K562 (cell line): Measurements from ENCODE around the gene ZDHHC3. TPM values are rescaled to one million over a fixed set of nuclear protein-coding genes. Genes with fewer than 3 reads are reported as not detected.

Experiments used
- ATAC-seq: fragments of 200-7000 bp; cut with Tn5 transposase; 3 replicates; pipeline ENCODE4 v1.9.1; 2020; ENCODE audit warnings: moderate library complexity
- BruUV-seq: library from RNA; stranded (reverse); fragments of 400-500 nt; replicated peaks from 2 replicates; lab custom pipeline; 2021; lab: Mats Ljungman, UMichigan
- CTCF ChIA-PET: fragments of 300-600 bp; formaldehyde crosslinking; extraction: SDS; loops from one replicate; lab custom pipeline; 2021; ENCODE audit warnings: low intra/inter-chr PET ratio; lab: Yijun Ruan, JAX
- POLR2A ChIA-PET: fragments of 300-600, 350-650 bp; sonication (Branson Sonifier 250); formaldehyde crosslinking; extraction: SDS; loops from one replicate; lab custom pipeline; 2021; ENCODE audit warnings: antibody characterized with exemption, inconsistent platforms; lab: Yijun Ruan, JAX
- DNase-seq, 4 experiments: peaks; one replicate each; pipeline versions ENCODE4 v3.0.0 to v3.0.0-alpha.2; 2011 to 2018; ENCODE audit warnings: low spot score in 3 of 4, mixed read lengths in 3 of 4; ENCODE audit errors: extremely low read depth in 1 of 4
- FAIRE-seq: peaks from 2 replicates; lab custom pipeline; 2011; peaks lifted over from hg19 to GRCh38; lab: Jason Lieb, UNC
- H2AFZ ChIP-seq: 2 replicates; pipeline ENCODE4 v1.6.0; 2011; ENCODE audit warnings: low read depth, low read length, control low read depth, inconsistent platforms
- H3K27ac ChIP-seq: fragments of 200-600 bp; 3 replicates; pipeline ENCODE4 v1.8.0; 2011; ENCODE audit warnings: low read depth, mild to moderate bottlenecking, control low read depth, inconsistent platforms, low read length, moderate library complexity, mixed read lengths; ENCODE audit errors: extremely low read depth
- H3K27me3 ChIP-seq, 2 experiments: fragments of 300-600 bp in 1 of 2; 2 replicates in 1 of 2; 3 replicates in 1 of 2; pipeline versions ENCODE4 v1.6.0 to v1.8.0; 2011; ENCODE audit warnings: inconsistent platforms in 2 of 2, low read length in 2 of 2, mild to moderate bottlenecking in 1 of 2, mixed read lengths in 1 of 2, moderate library complexity in 1 of 2; ENCODE audit not compliant: control insufficient read depth in 2 of 2, insufficient read depth in 2 of 2
- H3K36me3 ChIP-seq: fragments of 300-600 bp; 3 replicates; pipeline ENCODE4 v1.8.0; 2011; ENCODE audit warnings: mild to moderate bottlenecking, low read length, inconsistent platforms; ENCODE audit not compliant: control insufficient read depth, insufficient read depth
- H3K4me1 ChIP-seq, 2 experiments: fragments of 200-600 bp in 1 of 2; replicated peaks in 1 of 2; 2 replicates in 1 of 2; 3 replicates in 1 of 2; pipeline versions ENCODE4 v1.5.1 to v1.8.0; 2011; ENCODE audit warnings: inconsistent platforms in 2 of 2, low read length in 2 of 2, mild to moderate bottlenecking in 1 of 2, mixed read lengths in 1 of 2, moderate library complexity in 1 of 2; ENCODE audit not compliant: control insufficient read depth in 2 of 2, insufficient read depth in 2 of 2
- H3K4me2 ChIP-seq: 2 replicates; pipeline ENCODE4 v1.6.1; 2011; ENCODE audit warnings: low read length, control low read depth, inconsistent platforms, mixed read lengths; ENCODE audit not compliant: insufficient read depth
- H3K4me3 ChIP-seq: fragments of 200-600 bp; sonication (generic), shearing (Covaris generic); 2 replicates; pipeline ENCODE4 v1.5.1; 2016; ENCODE audit warnings: control low read depth, inconsistent platforms
- H3K79me2 ChIP-seq: fragments of 200-600 bp; 3 replicates; pipeline ENCODE4 v1.8.0; 2011; ENCODE audit warnings: low read length, inconsistent platforms; ENCODE audit not compliant: control insufficient read depth, insufficient read depth
- H3K9ac ChIP-seq, 2 experiments: 2 replicates each; pipeline versions ENCODE4 v1.6.0 to v1.6.1; 2011; ENCODE audit warnings: low read depth in 2 of 2, low read length in 2 of 2, control low read depth in 1 of 2, inconsistent platforms in 1 of 2, mild to moderate bottlenecking in 1 of 2, mixed read lengths in 1 of 2; ENCODE audit not compliant: insufficient read depth in 1 of 2
- H3K9me1 ChIP-seq: one replicate; pipeline ENCODE4 v1.6.0; 2011; ENCODE audit warnings: inconsistent platforms, mild to moderate bottlenecking, low read length, moderate library complexity; ENCODE audit not compliant: control insufficient read depth, insufficient read depth
- H3K9me3 ChIP-seq: replicated peaks from 2 replicates; pipeline ENCODE4 v1.5.1; 2011; ENCODE audit warnings: low read depth, low read length, inconsistent platforms; ENCODE audit not compliant: control insufficient read depth, insufficient read depth
- H4K20me1 ChIP-seq: replicated peaks from 2 replicates; pipeline ENCODE4 v1.6.1; 2011; ENCODE audit warnings: low read length, inconsistent platforms, mixed read lengths; ENCODE audit not compliant: control insufficient read depth, insufficient read depth
- BCL6 ChIP-seq: fragments of 250-450 bp; sonication (Bioruptor Pico); IDR thresholded peaks from 2 replicates; pipeline ENCODE4 v1.4.0; 2020
- BMI1 ChIP-seq: fragments of 150-350 bp; IDR thresholded peaks from 2 replicates; pipeline ENCODE4 v1.6.1; 2014; ENCODE audit warnings: low read length
- CGGBP1 ChIP-seq: fragments of 250-450 bp; sonication (Bioruptor Pico); IDR thresholded peaks from 2 replicates; pipeline ENCODE4 v1.9.0; 2021; ENCODE audit warnings: mild to moderate bottlenecking
- CTBP1 ChIP-seq: fragments of 450-650 bp; IDR thresholded peaks from 2 replicates; pipeline ENCODE4 v1.6.1; 2016; ENCODE audit warnings: borderline replicate concordance
- ELF4 ChIP-seq: fragments of 450-650 bp; formaldehyde crosslinking; IDR thresholded peaks from 2 replicates; pipeline ENCODE4 v1.4.0; 2022; ENCODE audit warnings: missing genetic modification characterization
- KLF10 ChIP-seq: fragments of 250-450 bp; sonication (Bioruptor Pico); IDR thresholded peaks from 2 replicates; pipeline ENCODE4 v1.6.1; 2021; ENCODE audit warnings: matching md5 sums
- MCM2 ChIP-seq: fragments of 450-650 bp; IDR thresholded peaks from 2 replicates; pipeline ENCODE4 v1.6.1; 2017; ENCODE audit warnings: low read depth, mild to moderate bottlenecking
- NCOA2 ChIP-seq, 2 experiments: fragments of 450-650 bp; IDR thresholded peaks; 2 replicates each; pipeline ENCODE4 v1.6.1; 2018; ENCODE audit warnings: mild to moderate bottlenecking in 2 of 2, moderate library complexity in 1 of 2; ENCODE audit not compliant: partially characterized antibody in 2 of 2
- NONO ChIP-seq, 2 experiments: fragments of 200-400 bp in 1 of 2; fragments of 450-650 bp in 1 of 2; formaldehyde crosslinking in 1 of 2; IDR thresholded peaks; 2 replicates each; pipeline ENCODE4 v1.6.1; 2017; ENCODE audit warnings: low read depth in 2 of 2, mild to moderate bottlenecking in 2 of 2, moderate library complexity in 2 of 2, low read length in 1 of 2
- PML ChIP-seq: IDR thresholded peaks from 2 replicates; pipeline ENCODE4 v1.6.1; 2012; ENCODE audit warnings: low read length, inconsistent platforms
- POLR2B ChIP-seq: fragments of 450-650 bp; IDR thresholded peaks from 2 replicates; pipeline ENCODE4 v1.6.1; 2018; ENCODE audit warnings: low read depth; ENCODE audit not compliant: partially characterized antibody
- THRA ChIP-seq: fragments of 450-650 bp; IDR thresholded peaks from 2 replicates; pipeline ENCODE4 v1.6.1; 2017; ENCODE audit warnings: mild to moderate bottlenecking, moderate library complexity
- UBTF ChIP-seq, 2 experiments: IDR thresholded peaks; 2 replicates each; pipeline ENCODE4 v1.6.1; 2012; ENCODE audit warnings: improper control_type of control experiment in 2 of 2, low read depth in 2 of 2, low read length in 2 of 2, borderline replicate concordance in 1 of 2
- ZBTB17 ChIP-seq: fragments of 450-650 bp; formaldehyde crosslinking; IDR thresholded peaks from 2 replicates; pipeline ENCODE4 v1.4.0; 2020; ENCODE audit warnings: mild to moderate bottlenecking
- ZFX ChIP-seq: sonication (generic); formaldehyde crosslinking; IDR thresholded peaks from 2 replicates; pipeline ENCODE4 v1.8.0; 2022; ENCODE audit warnings: mild to moderate bottlenecking, missing genetic modification reagents, moderate library complexity
- ZNF174 ChIP-seq: fragments of 250-450 bp; sonication (Bioruptor Pico); IDR thresholded peaks from 2 replicates; pipeline ENCODE4 v1.4.0; 2020; ENCODE audit warnings: mild to moderate bottlenecking
- ZNF282 ChIP-seq: sonication (generic); formaldehyde crosslinking; IDR thresholded peaks from 2 replicates; pipeline ENCODE4 v1.8.1; 2023; ENCODE audit warnings: missing genetic modification reagents
- WGBS: fragments of 100-300 bp; shearing (Covaris generic); methylation state at CpG from one replicate; pipeline ENCODE4 v1.1.6; 2016; ENCODE audit warnings: low coverage, mixed read lengths; ENCODE audit not compliant: insufficient coverage; ENCODE audit errors: missing lambda C conversion rate; 5-methylcytosine and 5-hydroxymethylcytosine counted together
- in situ Hi-C: fragments of 300-500 bp; cut with MboI; formaldehyde crosslinking; loops from 4 replicates; pipeline ENCODE4 v1.15.0; 2018; ENCODE audit warnings: inconsistent platforms, mixed read lengths
- intact Hi-C: fragments of 100-400 bp; cut with micrococcal nuclease; formaldehyde crosslinking; loops from 2 replicates; pipeline ENCODE4 v1.14.2; 2022
- polyA plus RNA-seq, 8 experiments: library from polyadenylated mRNA; depleted of rRNA in 4 of 8; stranded (reverse) in 5 of 8; unstranded in 3 of 8; fragments of >200 nt; fragmentation: Nextera tagmentation in 2 of 8; fragmentation: Illumina TruSeq in 1 of 8; extraction: Ambion mirVana in 2 of 8; extraction: Trizol in 1 of 8; gene quantifications; 2 replicates each; pipeline versions ENCODE4 v1.2.1 to v1.2.3, GENCODE V29; 2011 to 2014; ENCODE audit warnings: inconsistent platforms in 1 of 8, missing spikeins in 1 of 8
- total RNA-seq, 7 experiments: library from RNA; depleted of rRNA in 6 of 7; stranded (reverse); fragments of >200 nt in 6 of 7; fragmentation: Illumina TruSeq in 2 of 7; extraction: Trizol in 2 of 7; gene quantifications; 2 replicates each; pipeline versions ENCODE4 v1.2.1 to v1.2.3, GENCODE V29; 2011 to 2021; ENCODE audit warnings: low replicate concordance in 1 of 7

ZDHHC3 gene
- total and polyA plus RNA-seq, 9 of the 15 experiments (the other 6 are each of a cell fraction or from before 2014, with no cell fraction given) = 10.3 to 120 (median 67.2) TPM

- in situ Hi-C loops = no loop called here
- Histone ChIP-seq H3K9me1 (peaks cover 8% of the 10 kb centered on the region), H3K27ac (no peak overlapping the region), H3K9me3 (0 out of 2 replicates have a peak, but pooled peaks cover 2% of the 10 kb centered on the region), H3K79me2 (peaks cover 74% of the 10 kb centered on the region), H4K20me1 (peaks cover 19% of the 10 kb centered on the region; the same call in 1 of the 2 replicates), H2AFZ (no peak overlapping the region), H3K36me3 (peaks cover 79% of the 10 kb centered on the region), H3K4me2 (no peak overlapping the region), H3K9ac (no peak overlapping the region), H3K4me3 (no peak overlapping the region), H3K27me3 (no peaks in the 10 kb centered on the region), H3K4me1 (peaks cover 0 to 3% of the 10 kb centered on the region in 2 experiments; a peak in 3 of 5 replicates)
- POLR2A ChIA-PET = interaction anchor here (0.7 to 3.0 kb wide), 6 partner anchors 10 to 136 kb away, joined by 3 to 15 read pairs (median 6); partner anchors contain the start of genes EXOSC7 and ZDHHC3
- DNase-seq (no peak), FAIRE-seq (no peak), ATAC-seq (no peak)
- BruUV-seq = no TSS peak
- TF ChIP-seq POLR2B = no peak
- TF ChIP-seq CTBP1 = no peak
- TF ChIP-seq NCOA2 (IDR thresholded peaks at IDR 0.05; ENCODE audit: partially characterized antibody in 2 of 2) = no peak
- TF ChIP-seq KLF10 (CRISPR knock-in tag) = no peak
- no peak for TF ChIP-seq THRA
- TF ChIP-seq ELF4 (CRISPR knock-in tag) = no peak
- no peak for TF ChIP-seq PML
- no peak for TF ChIP-seq ZBTB17 (CRISPR knock-in tag)
- no peak for TF ChIP-seq NONO (IDR thresholded peaks at IDR 0.05; ENCODE audit: low read depth in 2 of 2, low read length in 1 of 2)
- no peak for TF ChIP-seq ZFX (CRISPR knock-in tag)
- no peak for TF ChIP-seq BMI1
- no peak for TF ChIP-seq ZNF174 (CRISPR knock-in tag)
- TF ChIP-seq BCL6 (CRISPR knock-in tag) = no peak
- no peak for TF ChIP-seq ZNF282 (CRISPR knock-in tag)
- TF ChIP-seq CGGBP1 = no peak
- no peak for TF ChIP-seq MCM2
- TF ChIP-seq UBTF (IDR thresholded peaks at IDR 0.05; ENCODE audit: borderline replicate concordance in 1 of 2, low read depth in 2 of 2, low read length in 2 of 2) = no peak
- CTCF ChIA-PET = no interaction called here
- intact Hi-C loops = no loop called here
- WGBS = 95% methylated on average over 6 of the region's 6 CpGs
Measured at GRCh38 chr3:44987332-44987731, 11.4 kb upstream of the ZDHHC3 start.
